GM12875 (cell line): ENCODE results near the gene TAF3.

ENCODE experiments used
- H3K4me3 ChIP-seq: one replicate; pipeline ENCODE4 v1.5.1; 2011; ENCODE audit warnings: low read depth, low read length, control low read depth
- CTCF ChIP-seq: IDR thresholded peaks from 2 replicates; pipeline ENCODE4 v1.5.1; 2011; ENCODE audit warnings: low read depth, mild to moderate bottlenecking, control low read depth, inconsistent platforms, low read length, moderate library complexity, borderline replicate concordance; ENCODE audit not compliant: insufficient read depth

Gene TAF3

DNA sequence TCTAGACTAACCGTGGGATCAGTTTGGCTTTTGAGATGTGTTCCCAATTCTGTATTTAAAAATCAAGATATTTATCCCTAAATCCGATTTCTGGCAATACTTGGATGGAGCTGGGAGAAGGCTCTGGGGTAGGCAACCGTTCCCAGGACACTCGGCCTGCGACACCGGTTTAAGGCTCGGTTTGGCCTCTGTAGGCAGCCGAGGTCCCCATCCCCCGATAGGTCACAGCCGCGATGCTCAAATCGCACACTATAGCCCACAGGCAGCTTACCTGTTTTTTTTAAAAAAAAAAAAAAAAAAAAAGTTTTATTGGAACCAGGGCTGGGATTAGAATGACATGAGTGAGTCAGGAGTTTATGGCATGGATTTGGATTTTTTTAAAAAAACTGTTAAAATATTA is 729 bp upstream of the TAF3 start:
- no peak for TF ChIP-seq CTCF
- H3K4me3 ChIP-seq, result peak overlapping the region; percentile 100

DNA sequence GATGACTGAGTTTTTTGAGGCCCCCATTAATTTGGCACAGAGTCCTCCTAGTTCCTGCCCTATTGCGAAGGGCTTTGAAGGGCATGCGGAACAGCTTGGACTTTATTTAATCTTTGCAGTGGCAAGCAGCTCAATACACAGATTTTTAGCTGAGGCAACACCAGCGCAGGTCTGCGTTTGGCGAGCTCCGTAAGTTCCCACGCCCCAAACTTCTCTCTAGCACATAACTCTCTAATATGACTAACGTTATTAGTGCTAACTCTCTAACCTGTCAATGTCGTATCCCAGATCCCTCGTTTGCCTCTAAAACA is 366 bp upstream of the TAF3 start:
- TF ChIP-seq CTCF, result no peak
- H3K4me3 ChIP-seq, result peak overlapping the region; percentile 100

DNA sequence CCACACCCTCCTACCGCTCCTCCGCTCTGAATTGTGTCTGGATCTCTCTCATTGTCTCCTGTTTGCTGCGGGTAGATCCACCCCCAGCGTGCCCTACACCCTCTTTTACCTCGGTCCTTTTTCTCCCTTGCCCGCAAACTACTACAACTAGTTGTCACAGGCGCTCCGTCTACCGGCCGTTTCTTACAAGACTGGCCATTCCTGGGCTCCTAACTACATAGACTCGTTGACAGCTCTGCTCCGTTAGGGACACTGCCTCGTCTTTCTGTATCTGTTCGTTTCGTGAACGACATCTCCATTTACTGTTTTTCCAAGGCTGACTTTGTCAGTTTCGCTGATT is 786 bp downstream of the TAF3 start:
- peak overlapping the region; percentile 100 for H3K4me3 ChIP-seq
- peak; percentile 24; the same call in 1 of the 2 replicates for TF ChIP-seq CTCF

- no peak overlapping the region for H3K4me3 ChIP-seq
- TF ChIP-seq CTCF, result no peak
Measured at GRCh38 chr10:7824251-7824650, 5.9 kb downstream of the TAF3 start.

DNA sequence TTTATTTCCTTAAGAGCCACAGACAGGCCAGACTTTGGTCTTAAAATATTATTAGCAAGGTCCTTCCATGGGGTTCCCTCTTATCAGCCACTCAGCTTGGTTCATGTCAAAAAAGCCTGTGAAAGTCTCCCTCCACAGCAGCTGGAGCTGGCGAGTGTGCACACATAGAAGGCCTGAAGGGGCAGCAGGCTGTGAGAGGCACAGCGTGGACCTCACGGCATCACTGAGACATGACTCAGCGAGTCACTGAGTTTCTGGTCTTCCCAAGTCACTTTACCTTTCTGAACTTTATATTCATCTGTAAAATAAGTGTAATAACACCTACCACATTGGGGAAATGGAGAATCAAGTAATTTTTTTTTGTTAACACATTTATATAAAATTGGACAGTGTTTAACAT is 8.7 kb downstream of the TAF3 start:
- no peak for TF ChIP-seq CTCF
- H3K4me3 ChIP-seq, result no peak overlapping the region

- H3K4me3 ChIP-seq, result no peak overlapping the region
- TF ChIP-seq CTCF, result no peak
Measured at GRCh38 chr10:7829289-7829834, 11.1 kb downstream of the TAF3 start.

- no peak for TF ChIP-seq CTCF
- H3K4me3 ChIP-seq, result no peak overlapping the region
Measured at GRCh38 chr10:7832060-7832459, 13.8 kb downstream of the TAF3 start.
